ENCODE data around the gene SKI.

GRCh38 chr1:2269193-2269921 lies 41.2 kb downstream of the SKI start:
- no peak for TF ChIP-seq GATA2 (IDR thresholded peaks at IDR 0.05; ENCODE audit: low read depth, low read length)
- TF ChIP-seq GATA3 (IDR thresholded peaks at IDR 0.05; ENCODE audit: low read depth, low read length) = no peak

Data from SH-SY5Y (cell line).